Activated CD4-positive, alpha-beta T cell treated with anti-CD3 and anti-CD28 coated beads, Interleukin-2, amount 10 ng/mL, durations not matched to agents 24 days and 14 days (primary cell): ENCODE results near the gene BCOR. TPM values are rescaled to one million over a fixed set of nuclear protein-coding genes. Genes with fewer than 3 reads are reported as not detected.
A peak's percentile ranks its signal among the peaks of the same experiment; 100 is the strongest.

Experiments used
- DNase-seq: peaks from one replicate; pipeline ENCODE4 v3.0.0; 2022
- H3K27ac Mint-ChIP-seq: one replicate; pipeline ENCODE4 v1.8.0; 2022; ENCODE audit warnings: mild to moderate bottlenecking, mixed read lengths
- H3K27me3 Mint-ChIP-seq: one replicate; pipeline ENCODE4 v1.8.0; 2022; ENCODE audit warnings: mixed read lengths
- H3K36me3 Mint-ChIP-seq: one replicate; pipeline ENCODE4 v1.8.0; 2022; ENCODE audit warnings: low read depth, mild to moderate bottlenecking, mixed read lengths
- H3K4me1 Mint-ChIP-seq: one replicate; pipeline ENCODE4 v1.8.0; 2021; ENCODE audit warnings: mixed read lengths
- H3K4me3 Mint-ChIP-seq: one replicate; pipeline ENCODE4 v1.8.0; 2022; ENCODE audit warnings: mild to moderate bottlenecking, moderate library complexity, mixed read lengths
- H3K9me3 Mint-ChIP-seq: one replicate; pipeline ENCODE4 v1.8.0; 2021; ENCODE audit warnings: mixed read lengths
- intact Hi-C: fragments of 100-400 bp; cut with micrococcal nuclease; formaldehyde crosslinking; loops from one replicate; pipeline ENCODE4 v1.15.1; 2023
- total RNA-seq: library from RNA; stranded (reverse); gene quantifications from 2 replicates; pipeline ENCODE4 v1.2.3, GENCODE V29; 2022

BCOR gene
- total RNA-seq, 1 donor from 2014 or later = 64.5 TPM

DNA sequence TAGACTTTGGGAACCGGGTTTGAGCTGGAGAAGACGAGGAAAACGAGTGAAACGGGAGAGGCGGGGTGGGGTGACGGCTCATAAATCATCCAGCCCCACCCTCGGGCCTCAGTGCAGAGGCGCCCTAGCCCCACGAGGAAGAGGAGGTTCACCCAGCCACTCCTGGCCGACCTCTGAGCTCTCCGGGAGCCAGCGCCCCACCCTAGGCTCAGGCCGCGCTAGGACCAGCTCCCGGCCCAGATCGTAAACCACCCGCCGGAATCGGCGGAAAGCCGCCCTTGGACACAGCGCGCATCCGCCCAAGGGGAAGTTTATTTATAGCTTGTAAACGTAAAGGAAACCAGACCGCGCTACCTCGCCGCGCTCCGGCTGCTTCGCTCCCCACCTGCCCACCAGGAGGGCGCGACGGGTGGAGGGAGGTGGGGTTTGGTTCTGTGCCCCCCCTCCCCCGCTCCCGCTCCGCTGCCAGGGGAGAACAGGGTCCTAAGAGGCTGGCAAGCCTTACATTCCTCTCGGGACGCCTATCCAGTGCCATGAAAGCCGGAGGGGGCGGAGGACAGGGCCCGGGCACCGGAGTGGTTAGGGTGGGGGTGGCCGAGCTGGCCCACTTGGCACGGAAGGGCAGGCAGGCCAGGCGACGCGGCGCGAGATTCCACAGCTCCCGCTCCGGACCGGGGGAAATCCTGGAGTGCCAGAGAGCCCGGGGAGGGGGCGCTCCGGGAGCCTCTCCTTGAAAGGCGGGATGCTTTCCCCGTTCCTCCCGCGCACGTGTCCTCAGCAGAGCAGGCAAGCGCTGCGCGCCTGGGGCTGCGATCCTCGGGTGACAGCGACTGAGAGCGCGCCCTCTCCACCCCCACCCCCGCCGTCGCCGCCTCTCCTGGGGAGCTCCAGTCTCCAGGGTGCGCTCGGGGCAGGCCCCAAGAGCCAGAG, 84.2 kb downstream of the BCOR start:
- intact Hi-C loops = loop anchor here (1.0 to 10.0 kb wide), 7 partner anchors 51 to 241 kb away; no protein-coding TSS in a partner anchor
- H3K9me3 Mint-ChIP-seq = no peaks in the 10 kb centered on the region
- H3K27me3 Mint-ChIP-seq = peaks cover 11% of the 10 kb centered on the region
- peak overlapping the region; percentile 80 for H3K4me3 Mint-ChIP-seq
- peak; percentile 86 for DNase-seq
- H3K27ac Mint-ChIP-seq = peak overlapping the region; percentile 88
- H3K4me1 Mint-ChIP-seq = peaks cover 18% of the 10 kb centered on the region
- H3K36me3 Mint-ChIP-seq = no peaks in the 10 kb centered on the region

DNA sequence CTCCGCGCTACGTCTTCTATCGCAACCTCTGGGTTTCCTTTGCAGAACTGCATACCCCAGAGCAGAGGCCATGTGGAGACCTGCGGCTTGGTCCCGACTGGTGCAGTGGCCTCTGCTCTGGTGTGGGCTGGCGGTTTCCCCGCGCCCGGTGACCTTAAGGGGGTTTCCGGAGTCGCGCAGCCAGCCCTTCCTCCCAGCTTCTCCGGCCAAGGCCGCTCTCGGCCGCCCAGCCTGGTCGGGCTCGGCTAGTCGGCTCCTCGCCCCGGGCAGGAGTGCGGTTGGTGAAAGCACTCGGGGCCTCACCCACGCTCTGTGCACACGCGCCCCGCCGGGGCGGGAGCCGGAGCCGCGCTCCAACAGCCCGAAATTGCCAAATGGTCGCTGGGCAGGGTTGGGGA, 84.9 kb downstream of the BCOR start:
- Mint-ChIP-seq H3K27ac (peak overlapping the region; percentile 88), H3K4me3 (peak overlapping the region; percentile 80), H3K27me3 (peaks cover 12% of the 10 kb centered on the region), H3K36me3 (no peaks in the 10 kb centered on the region), H3K9me3 (no peaks in the 10 kb centered on the region), H3K4me1 (peaks cover 18% of the 10 kb centered on the region)
- DNase-seq = peak; percentile 73
- intact Hi-C loops = loop anchor here (1.0 to 10.0 kb wide), 6 partner anchors 52 to 241 kb away; no protein-coding TSS in a partner anchor

- no peak for DNase-seq
- Mint-ChIP-seq H3K4me1 (peaks cover 18% of the 10 kb centered on the region), H3K27me3 (peaks cover 16% of the 10 kb centered on the region), H3K9me3 (no peaks in the 10 kb centered on the region), H3K36me3 (no peaks in the 10 kb centered on the region), H3K27ac (peak overlapping the region; percentile 88), H3K4me3 (peak overlapping the region; percentile 80)
- intact Hi-C loops = loop anchor here (2.0 to 10.0 kb wide), 5 partner anchors 53 to 240 kb away; no protein-coding TSS in a partner anchor
Observed at GRCh38 chrX:40012039-40012867, 85.5 kb downstream of the BCOR start.

- Mint-ChIP-seq H3K4me1 (peaks cover 21% of the 10 kb centered on the region), H3K27ac (peak overlapping the region; percentile 64)
Observed at GRCh38 chrX:40011322-40012038, 86.3 kb downstream of the BCOR start.

GRCh38 chrX:40010550-40011321, 87.0 kb downstream of the BCOR start:
- H3K27ac Mint-ChIP-seq = no peak overlapping the region
- H3K4me1 Mint-ChIP-seq = peaks cover 21% of the 10 kb centered on the region
- H3K4me3 Mint-ChIP-seq = peak overlapping the region; percentile 0
- intact Hi-C loops = loop anchor here (5.0 to 10.0 kb wide), 3 partner anchors 54 to 238 kb away; no protein-coding TSS in a partner anchor
- no peaks in the 10 kb centered on the region for H3K36me3 Mint-ChIP-seq
- H3K9me3 Mint-ChIP-seq = no peaks in the 10 kb centered on the region
- peaks cover 22% of the 10 kb centered on the region for H3K27me3 Mint-ChIP-seq
- no peak for DNase-seq

More at GRCh38 chrX:40011322-40012038, 86.3 kb downstream of the BCOR start:
- no peak overlapping the region for H3K4me3 Mint-ChIP-seq
- intact Hi-C loops = loop anchor here (2.0 to 10.0 kb wide), 5 partner anchors 53 to 239 kb away; no protein-coding TSS in a partner anchor
- H3K27me3 Mint-ChIP-seq = peaks cover 22% of the 10 kb centered on the region
- H3K9me3 Mint-ChIP-seq = no peaks in the 10 kb centered on the region
- H3K36me3 Mint-ChIP-seq = no peaks in the 10 kb centered on the region
- DNase-seq = no peak

DNA sequence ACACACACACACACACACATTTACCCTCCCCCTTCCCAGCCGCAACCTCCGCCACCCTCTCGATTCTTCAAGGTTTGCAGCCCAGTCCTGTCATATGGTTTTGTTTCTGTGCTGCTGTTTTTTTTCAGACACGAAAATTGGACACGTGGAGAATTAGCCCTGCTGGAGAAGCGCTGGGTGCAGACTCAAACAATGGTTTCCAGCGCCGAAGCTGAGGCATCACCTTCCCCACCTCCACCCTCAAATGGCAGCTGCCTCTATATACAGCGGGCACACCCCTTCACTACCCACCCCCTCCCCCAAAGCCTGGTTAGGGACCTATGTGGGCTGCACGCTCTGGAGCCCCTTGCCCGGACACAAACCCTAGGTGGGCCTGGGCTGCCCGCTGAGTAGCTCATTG, 87.9 kb downstream of the BCOR start:
- no peak for DNase-seq
- Mint-ChIP-seq H3K4me1 (peaks cover 24% of the 10 kb centered on the region), H3K4me3 (peak overlapping the region; percentile 47), H3K9me3 (no peaks in the 10 kb centered on the region), H3K27ac (peak overlapping the region; percentile 41), H3K27me3 (peaks cover 24% of the 10 kb centered on the region), H3K36me3 (no peaks in the 10 kb centered on the region)
- intact Hi-C loops = loop anchor here (2.0 to 10.0 kb wide), 5 partner anchors 13 to 275 kb away; no protein-coding TSS in a partner anchor

DNA sequence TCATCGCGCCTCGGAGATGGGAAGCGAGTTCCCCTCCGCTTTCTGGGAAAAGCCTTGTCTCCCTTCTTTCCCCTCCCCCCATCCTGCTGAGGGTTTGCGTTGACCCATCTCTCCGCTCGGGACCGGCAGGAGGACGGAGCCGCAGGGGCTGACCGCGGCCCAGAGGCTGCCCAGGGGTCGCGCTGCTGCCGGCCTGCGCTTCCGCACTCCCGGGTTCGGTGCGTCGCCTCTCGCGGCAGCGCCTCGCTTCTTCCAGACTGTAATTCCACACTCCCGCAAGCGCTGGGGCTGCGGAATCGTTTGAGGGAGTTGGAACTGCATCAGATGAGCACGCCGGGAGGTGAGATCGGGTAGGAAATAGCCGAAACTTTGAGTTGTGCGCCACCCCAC, 88.3 kb downstream of the BCOR start:
- H3K9me3 Mint-ChIP-seq = no peaks in the 10 kb centered on the region
- DNase-seq = no peak
- H3K36me3 Mint-ChIP-seq = no peaks in the 10 kb centered on the region
- peaks cover 24% of the 10 kb centered on the region for H3K4me1 Mint-ChIP-seq
- peak overlapping the region; percentile 47 for H3K4me3 Mint-ChIP-seq
- H3K27ac Mint-ChIP-seq = no peak overlapping the region
- intact Hi-C loops = loop anchor here (2.0 to 10.0 kb wide), 2 partner anchors 13 to 275 kb away; no protein-coding TSS in a partner anchor
- peaks cover 24% of the 10 kb centered on the region for H3K27me3 Mint-ChIP-seq

DNA sequence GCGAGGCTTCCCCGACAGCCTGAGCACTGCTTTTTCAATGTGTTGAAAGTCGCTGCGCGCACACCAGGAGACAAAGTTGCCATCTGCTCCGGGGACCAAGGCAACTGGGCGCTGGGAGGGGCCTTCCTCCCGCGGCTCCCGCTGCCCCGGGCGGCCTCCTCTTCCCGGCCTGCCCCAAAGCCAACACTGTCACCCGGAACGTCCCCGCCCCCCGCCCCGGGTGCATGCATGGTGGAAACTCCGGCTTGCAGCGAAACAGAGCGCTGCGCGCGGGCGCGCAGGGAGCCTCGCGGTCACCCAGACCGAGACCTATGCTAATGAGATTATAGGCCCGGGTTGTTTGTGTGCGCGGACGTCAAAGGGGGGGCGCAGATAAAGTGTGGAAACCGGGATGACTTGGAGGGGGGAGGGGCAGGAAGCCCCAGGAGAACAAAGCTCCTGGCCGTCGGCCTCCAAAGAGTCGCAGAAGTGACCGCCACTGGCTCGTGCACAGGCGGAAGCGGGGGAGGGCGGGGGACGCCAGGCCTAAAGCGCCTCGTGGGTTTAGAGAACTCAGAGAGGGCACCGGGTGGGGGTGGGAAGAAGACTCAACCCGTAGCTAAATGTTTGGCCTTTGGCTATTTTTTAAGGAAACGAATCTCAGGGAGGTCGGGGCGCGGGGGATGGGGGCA, 88.8 kb downstream of the BCOR start:
- Mint-ChIP-seq H3K4me3 (peak overlapping the region; percentile 76), H3K4me1 (peaks cover 25% of the 10 kb centered on the region), H3K27ac (peak overlapping the region; percentile 80), H3K36me3 (no peaks in the 10 kb centered on the region), H3K9me3 (no peaks in the 10 kb centered on the region), H3K27me3 (peaks cover 29% of the 10 kb centered on the region)
- peak; percentile 77 for DNase-seq
- intact Hi-C loops = loop anchor here (2.0 to 10.0 kb wide), 2 partner anchors 14 to 274 kb away; no protein-coding TSS in a partner anchor

GRCh38 chrX:40007756-40008705, 89.7 kb downstream of the BCOR start:
- Mint-ChIP-seq H3K9me3 (no peaks in the 10 kb centered on the region), H3K4me1 (peaks cover 28% of the 10 kb centered on the region), H3K27ac (no peak overlapping the region), H3K36me3 (no peaks in the 10 kb centered on the region), H3K27me3 (peaks cover 29% of the 10 kb centered on the region), H3K4me3 (no peak overlapping the region)
- DNase-seq = no peak
- intact Hi-C loops = loop anchor here (2.0 to 10.0 kb wide), 2 partner anchors 15 to 273 kb away; no protein-coding TSS in a partner anchor

DNA sequence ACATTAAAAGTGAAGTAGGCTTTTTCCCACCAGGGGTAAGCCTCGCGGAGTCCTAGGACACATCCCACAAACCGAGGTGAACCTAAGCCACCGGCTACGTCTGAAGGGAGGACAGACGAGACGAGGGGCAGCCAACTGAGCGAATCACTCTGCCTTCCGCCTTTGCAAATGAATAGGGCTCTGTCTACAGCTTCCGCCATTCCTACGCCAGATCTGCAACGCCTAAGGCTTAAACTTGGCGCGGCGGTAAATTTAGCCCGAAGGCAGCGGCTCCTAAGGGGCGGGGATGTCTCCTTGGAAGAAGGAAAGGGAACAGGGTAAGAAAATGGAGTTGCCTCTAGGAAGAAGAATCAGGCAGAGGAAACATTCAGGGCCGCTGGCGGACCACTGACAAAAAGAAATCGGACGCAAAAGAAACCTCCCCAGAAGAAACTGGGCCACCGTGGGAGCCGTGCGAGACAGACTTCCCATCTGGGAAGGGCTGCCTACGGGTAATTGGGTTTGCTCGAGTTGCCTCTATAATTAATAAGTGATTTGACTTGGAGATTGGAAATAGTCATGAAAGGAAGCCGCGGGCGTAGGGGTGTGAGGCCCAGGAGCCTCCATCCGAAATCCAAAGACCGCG, 90.5 kb downstream of the BCOR start:
- no peak for DNase-seq
- Mint-ChIP-seq H3K4me1 (peaks cover 26% of the 10 kb centered on the region), H3K27me3 (peaks cover 27% of the 10 kb centered on the region), H3K36me3 (no peaks in the 10 kb centered on the region), H3K4me3 (no peak overlapping the region), H3K27ac (no peak overlapping the region), H3K9me3 (no peaks in the 10 kb centered on the region)
- intact Hi-C loops = loop anchor here (10.0 kb wide), 1 partner anchor 272 kb away; no protein-coding TSS in a partner anchor
